ENCODE results near the gene CCT3. TPM values are rescaled to one million over a fixed set of nuclear protein-coding genes. Genes with fewer than 3 reads are reported as not detected.
"Not testable (repeated sequence)": the region's sequence is repeated elsewhere in the genome, so short reads cannot be mapped to it uniquely, and the experiment has no call there.

The CCT3 gene
- total RNA-seq, 1 donor from 2014 or later = 623 TPM

DNA sequence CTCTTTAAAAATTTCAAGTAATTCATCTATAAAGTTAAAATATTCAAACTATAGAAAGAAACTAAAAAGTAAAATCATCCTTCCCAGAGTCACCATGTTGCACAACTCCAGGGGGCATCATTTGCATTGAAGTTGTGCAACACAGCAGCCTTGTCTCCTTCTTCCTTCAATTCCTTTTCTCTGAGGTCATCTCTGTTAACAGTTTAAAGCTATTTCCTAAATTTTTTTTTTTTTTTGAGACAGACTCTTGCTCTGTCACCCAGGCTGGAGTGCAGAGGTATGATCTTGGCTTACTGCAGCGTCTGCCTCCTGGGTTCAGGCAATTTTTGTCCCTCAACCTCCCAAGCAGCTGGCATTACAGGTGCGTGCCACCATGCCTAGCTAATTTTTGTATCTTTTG, 38.1 kb upstream of the CCT3 start:
- H3K27ac Mint-ChIP-seq = no peak overlapping the region

DNA sequence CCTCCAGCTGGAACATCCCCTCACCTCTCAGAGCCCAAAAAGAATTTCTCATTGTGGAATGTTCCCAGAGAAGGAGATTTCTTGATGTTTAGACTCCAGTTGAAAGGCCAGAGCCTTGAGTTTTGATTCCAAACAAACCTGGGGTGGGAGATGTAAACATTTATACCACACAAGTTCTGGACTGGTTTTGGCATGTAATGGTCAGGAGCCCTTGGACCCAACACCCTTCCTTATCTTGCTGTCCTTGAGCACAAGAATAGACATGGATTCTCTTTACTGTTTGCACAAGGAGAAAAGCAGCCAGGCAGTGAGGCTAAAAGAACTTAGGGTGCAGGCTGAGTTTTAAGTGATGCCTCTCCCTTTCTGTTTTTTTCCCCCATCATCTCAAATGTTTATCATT, 35.5 kb upstream of the CCT3 start:
- Mint-ChIP-seq H3K4me3 (no peak overlapping the region), H3K27ac (no peak overlapping the region), H3K4me1 (peaks cover 6% of the 10 kb centered on the region), H3K27me3 (peaks cover 39% of the 10 kb centered on the region), H3K36me3 (ENCODE audit: low read depth) (no peaks in the 10 kb centered on the region), H3K9me3 (no peaks in the 10 kb centered on the region)
- intact Hi-C loops (cut with micrococcal nuclease) = no loop called here
- no peak for DNase-seq

More for the DNA sequence above, 38.1 kb upstream of the CCT3 start:
- DNase-seq = no peak
- Mint-ChIP-seq H3K4me3 (no peak overlapping the region), H3K4me1 (peaks cover 2% of the 10 kb centered on the region), H3K9me3 (no peaks in the 10 kb centered on the region), H3K36me3 (ENCODE audit: low read depth) (no peaks in the 10 kb centered on the region), H3K27me3 (peaks cover 28% of the 10 kb centered on the region)
- intact Hi-C loops (cut with micrococcal nuclease) = no loop called here

DNA sequence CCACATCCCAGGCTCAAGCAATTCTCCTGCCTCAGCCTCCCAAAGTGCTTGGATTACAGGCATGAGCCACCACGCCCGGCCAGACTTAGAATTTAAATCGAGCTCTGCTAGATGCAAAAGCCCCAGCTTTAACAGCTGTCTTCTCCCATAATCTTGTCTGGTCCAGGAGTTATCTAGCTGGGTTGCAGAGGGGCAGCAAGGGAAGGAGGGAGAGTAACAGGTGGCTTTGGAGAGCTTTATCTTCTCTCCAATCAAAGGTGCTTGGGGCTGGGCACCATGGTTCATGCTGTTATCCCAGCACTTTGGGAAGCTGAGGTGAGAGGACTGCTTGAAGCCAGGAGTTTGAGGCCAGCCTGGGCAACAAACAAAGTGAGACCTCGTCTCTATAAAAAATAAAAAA, 34.8 kb upstream of the CCT3 start:
- intact Hi-C loops (cut with micrococcal nuclease) = no loop called here
- Mint-ChIP-seq H3K27ac (no peak overlapping the region), H3K36me3 (ENCODE audit: low read depth) (no peaks in the 10 kb centered on the region), H3K4me3 (no peak overlapping the region), H3K4me1 (peaks cover 6% of the 10 kb centered on the region), H3K27me3 (peaks cover 45% of the 10 kb centered on the region), H3K9me3 (no peaks in the 10 kb centered on the region)
- DNase-seq = no peak

DNA sequence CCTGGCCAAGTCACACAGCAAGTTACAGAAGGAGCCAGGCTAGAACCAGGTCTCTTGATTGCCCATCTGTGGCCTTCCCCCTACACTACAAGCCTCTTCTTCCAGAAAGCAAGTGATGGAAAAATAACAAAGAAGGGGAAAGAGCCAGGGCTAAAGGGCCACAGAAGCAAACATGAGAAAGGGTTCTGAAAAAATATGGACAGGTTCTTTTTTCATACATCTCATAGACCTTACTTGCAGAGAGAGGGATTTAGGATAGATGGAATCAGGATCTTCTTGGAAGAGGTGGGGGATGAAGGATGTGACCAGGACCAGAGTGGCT, 34.1 kb upstream of the CCT3 start:
- Mint-ChIP-seq H3K36me3 (ENCODE audit: low read depth) (no peaks in the 10 kb centered on the region), H3K27ac (no peak overlapping the region), H3K27me3 (peaks cover 51% of the 10 kb centered on the region), H3K9me3 (no peaks in the 10 kb centered on the region), H3K4me1 (peaks cover 6% of the 10 kb centered on the region), H3K4me3 (no peak overlapping the region)
- intact Hi-C loops (cut with micrococcal nuclease) = no loop called here
- DNase-seq = no peak

DNA sequence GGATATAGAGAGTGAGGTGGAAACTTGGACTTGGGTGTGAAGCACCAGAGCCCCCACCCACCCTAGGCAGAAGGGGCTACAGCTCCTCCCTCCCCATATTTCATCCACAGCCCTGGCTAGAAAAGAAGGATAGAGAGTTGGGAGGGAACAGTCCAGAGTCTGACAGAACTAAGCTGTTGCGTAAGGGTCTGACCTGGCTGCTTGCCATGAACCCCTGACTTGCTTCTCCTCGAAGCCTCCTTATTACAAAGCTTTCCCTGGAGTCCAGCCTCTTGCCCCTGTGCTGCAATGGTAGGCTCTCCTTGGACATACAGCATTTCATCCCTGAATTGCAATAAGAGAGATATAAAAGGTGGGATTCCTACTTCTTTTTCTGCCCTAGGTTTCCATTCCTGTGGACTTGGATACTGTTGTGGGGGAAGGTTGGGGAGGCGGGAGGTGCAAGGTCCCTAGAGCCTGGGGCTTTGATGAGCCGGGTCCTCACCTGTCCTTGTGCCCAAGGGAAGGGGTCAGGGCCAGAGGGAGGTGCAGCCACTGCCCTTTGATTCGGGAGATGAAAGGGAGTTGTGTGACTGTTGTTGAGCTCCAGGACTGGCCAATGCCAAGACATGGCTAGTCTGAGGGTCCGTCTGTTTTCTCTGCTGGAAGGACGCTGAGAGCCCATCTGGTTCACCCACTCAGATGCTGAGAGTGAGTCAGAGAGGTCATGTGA, 33.6 kb upstream of the CCT3 start:
- Mint-ChIP-seq H3K27ac (no peak overlapping the region), H3K4me1 (peaks cover 6% of the 10 kb centered on the region), H3K4me3 (no peak overlapping the region), H3K9me3 (no peaks in the 10 kb centered on the region), H3K36me3 (ENCODE audit: low read depth) (no peaks in the 10 kb centered on the region), H3K27me3 (peaks cover 51% of the 10 kb centered on the region)
- intact Hi-C loops (cut with micrococcal nuclease) = no loop called here
- DNase-seq = no peak

DNA sequence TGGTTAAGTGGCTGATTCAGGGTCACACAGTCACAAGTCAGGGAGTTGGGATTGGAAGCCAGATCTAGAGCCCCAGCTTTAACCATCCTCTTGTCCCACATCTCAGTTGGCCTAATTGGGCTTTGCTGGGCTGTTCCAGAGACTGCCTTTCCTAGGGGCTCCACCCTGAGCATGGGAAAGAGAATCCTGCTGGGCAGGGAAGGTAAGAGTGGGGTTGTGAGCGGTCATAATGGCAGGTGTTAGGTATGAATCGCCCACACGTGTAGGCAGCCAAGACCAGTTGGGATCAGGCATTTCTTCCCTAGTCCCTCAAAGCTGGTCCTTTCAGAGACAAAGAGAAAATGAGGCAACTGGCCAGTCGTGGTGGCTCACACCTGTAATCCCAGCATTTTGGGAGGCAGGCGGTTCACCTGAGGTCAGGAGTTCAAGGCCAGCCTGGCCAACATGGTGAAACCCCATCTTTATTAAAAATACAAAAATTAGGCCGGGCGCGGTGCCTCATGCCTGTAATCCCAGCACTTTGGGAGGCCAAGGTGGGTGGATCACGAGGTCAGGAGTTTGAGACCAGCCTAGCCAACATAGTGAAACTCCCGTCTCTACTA, 31.7 kb upstream of the CCT3 start:
- intact Hi-C loops (cut with micrococcal nuclease); H3K36me3 Mint-ChIP-seq (ENCODE audit: low read depth); H3K9me3 Mint-ChIP-seq; H3K27ac Mint-ChIP-seq; H3K4me3 Mint-ChIP-seq; H3K4me1 Mint-ChIP-seq; DNase-seq: not testable (repeated sequence)
- peaks cover 60% of the 10 kb centered on the region for H3K27me3 Mint-ChIP-seq

DNA sequence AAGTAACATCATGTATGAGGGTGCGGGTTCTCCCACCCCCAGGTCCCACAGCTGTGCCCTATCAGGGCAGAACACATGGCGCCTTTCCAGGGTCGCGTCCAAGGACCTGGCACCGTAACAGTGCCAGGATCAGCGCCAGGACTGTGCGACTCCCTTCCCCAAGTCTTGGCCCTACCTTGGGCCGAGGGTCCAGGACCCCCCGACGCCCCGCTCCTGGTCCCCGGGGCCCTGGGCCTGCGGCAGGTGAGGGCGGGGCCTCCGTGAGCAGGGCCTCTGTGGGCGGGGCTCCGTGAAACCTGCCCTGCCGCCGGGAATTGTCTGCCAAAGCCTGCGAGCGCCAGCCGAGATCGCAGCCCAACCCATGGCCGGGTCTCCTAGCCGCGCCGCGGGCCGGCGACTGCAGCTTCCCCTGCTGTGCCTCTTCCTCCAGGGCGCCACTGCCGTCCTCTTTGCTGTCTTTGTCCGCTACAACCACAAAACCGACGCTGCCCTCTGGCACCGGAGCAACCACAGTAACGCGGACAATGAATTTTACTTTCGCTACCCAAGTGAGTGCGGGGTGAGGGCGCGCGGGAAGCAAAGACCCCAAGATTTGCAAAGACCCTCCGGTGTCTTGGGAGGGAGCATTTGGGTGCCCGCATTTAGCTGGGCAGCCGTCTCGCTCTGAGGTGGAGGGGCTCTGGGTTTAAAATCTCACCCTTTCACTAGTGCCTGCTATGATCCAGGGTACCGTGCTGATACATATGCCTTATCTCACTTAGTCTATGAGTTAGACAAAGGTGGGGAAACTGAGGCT, 31.0 kb upstream of the CCT3 start, which contains the start of gene RHBG:
Gene RHBG (plus strand): TSS at position 323 of the 796 bp plus-strand sequence. CDS start 39 bp downstream, at position 362.
- Mint-ChIP-seq H3K27me3 (peaks cover 63% of the 10 kb centered on the region), H3K27ac (no peak within 1 kb of the TSS), H3K4me3 (peak within 1 kb of the TSS; percentile 37), H3K9me3 (no peaks in the 10 kb centered on the region), H3K4me1 (peaks cover 6% of the 10 kb centered on the region), H3K36me3 (ENCODE audit: low read depth) (no peaks in the 10 kb centered on the region)
- intact Hi-C loops (cut with micrococcal nuclease) = no loop called here
- no peak for DNase-seq

DNA sequence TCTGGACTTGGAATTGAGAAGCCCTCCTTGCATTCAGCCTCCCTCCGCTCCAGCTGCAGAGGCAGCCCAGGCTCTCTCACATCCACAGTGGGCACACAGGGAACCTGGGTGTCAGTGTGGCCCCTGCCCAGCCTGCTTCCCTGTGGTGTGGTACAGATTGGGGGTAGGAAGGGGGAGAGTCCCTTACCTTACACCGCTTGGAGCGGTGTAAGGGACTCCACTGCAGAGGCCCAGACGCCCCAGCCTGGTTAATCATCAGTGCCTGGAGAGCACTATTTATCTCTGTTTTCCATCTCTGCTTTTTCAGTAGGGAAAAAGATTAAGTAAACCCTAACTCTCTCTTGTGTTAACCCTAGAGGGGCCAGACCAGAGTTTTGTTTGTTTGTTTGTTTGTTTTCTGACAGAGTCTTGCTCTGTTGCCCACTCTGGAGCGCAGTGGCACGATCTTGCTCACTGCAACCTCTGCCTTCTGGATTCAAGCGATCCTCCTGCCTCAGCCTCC, 30.1 kb upstream of the CCT3 start:
- intact Hi-C loops (cut with micrococcal nuclease) = no loop called here
- H3K27me3 Mint-ChIP-seq = peaks cover 65% of the 10 kb centered on the region
- peaks cover 6% of the 10 kb centered on the region for H3K4me1 Mint-ChIP-seq
- DNase-seq = no peak
- H3K4me3 Mint-ChIP-seq = no peak overlapping the region
- H3K27ac Mint-ChIP-seq = no peak overlapping the region
- no peaks in the 10 kb centered on the region for H3K36me3 Mint-ChIP-seq (ENCODE audit: low read depth)
- no peaks in the 10 kb centered on the region for H3K9me3 Mint-ChIP-seq

DNA sequence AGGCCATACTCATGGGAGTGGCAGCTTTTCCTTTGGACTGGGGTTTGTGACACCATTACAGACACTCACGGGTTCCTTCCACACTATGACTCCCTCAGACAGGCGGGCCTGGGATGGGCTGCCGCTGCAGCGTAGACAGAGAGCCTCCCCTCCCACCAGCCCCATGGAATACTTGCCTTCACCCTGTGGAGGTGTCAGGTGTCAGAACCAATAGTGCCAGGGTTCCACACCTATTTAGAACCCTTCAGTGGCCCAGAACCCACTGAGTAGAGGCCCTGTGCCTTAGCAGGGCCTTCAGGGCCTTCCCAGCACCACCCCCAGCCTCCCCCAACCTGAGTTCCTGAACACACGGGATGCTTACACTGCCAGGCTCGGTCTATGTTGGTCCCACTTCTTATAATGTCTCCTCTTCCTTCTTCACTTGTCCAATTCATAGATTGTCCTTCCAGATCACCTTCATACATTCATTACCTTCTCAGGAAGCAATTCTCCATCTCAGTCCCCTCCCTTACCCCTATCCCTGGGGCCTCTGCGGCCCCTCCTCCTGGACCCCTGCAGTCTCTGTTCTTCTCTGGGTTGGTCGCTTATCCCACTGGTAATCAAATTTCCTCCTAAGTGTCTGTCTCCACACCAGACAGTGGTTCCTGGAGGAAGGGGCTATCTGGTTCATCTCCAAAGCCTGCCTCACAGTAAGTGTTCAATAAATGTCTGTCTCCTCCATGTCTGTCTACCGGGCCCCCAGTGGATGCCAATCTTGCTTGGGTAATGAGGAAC, 29.5 kb upstream of the CCT3 start:
- H3K9me3 Mint-ChIP-seq = no peaks in the 10 kb centered on the region
- peaks cover 61% of the 10 kb centered on the region for H3K27me3 Mint-ChIP-seq
- DNase-seq = no peak
- H3K27ac Mint-ChIP-seq = no peak overlapping the region
- H3K36me3 Mint-ChIP-seq (ENCODE audit: low read depth) = no peaks in the 10 kb centered on the region
- intact Hi-C loops (cut with micrococcal nuclease) = no loop called here
- no peak overlapping the region for H3K4me3 Mint-ChIP-seq
- peaks cover 6% of the 10 kb centered on the region for H3K4me1 Mint-ChIP-seq

DNA sequence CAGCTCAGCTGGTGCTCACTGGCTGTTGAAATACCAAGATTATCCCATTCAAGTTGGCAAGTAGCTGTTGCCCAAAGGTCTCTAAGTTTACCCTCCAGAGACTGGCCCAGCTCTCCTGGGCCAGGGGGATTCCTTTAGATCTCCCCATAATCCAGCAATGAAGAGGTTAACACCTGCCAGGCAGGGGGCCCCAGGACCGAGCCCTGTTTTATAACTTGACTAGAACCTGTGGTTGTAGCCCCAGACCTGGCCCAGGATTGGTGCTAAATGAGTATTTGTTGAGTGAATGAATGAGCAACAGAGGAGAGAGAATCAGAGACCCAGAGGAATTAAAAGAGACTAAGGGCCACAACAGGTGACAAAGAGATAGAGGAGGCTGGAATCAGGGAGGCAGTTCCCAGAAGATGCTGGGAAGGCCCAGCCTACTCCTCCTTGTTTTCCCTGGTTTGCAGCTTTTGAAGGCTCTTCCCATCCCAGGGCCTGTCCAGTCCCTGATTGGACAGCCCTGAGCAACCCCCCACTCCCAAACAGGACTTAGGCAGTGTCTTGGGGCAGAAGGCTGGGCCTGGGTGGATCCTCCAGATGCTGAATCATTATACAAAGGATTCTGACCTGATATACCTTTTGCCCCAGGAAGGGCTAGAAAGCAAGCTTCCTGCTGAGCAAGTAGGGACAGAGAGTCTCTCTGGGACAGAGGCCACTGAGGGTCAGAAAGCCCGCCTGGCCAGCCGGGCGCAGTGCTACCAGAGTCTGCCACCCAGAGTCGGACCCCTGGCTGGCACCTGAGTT, 28.5 kb upstream of the CCT3 start:
- Mint-ChIP-seq H3K9me3 (no peaks in the 10 kb centered on the region), H3K36me3 (ENCODE audit: low read depth) (no peaks in the 10 kb centered on the region), H3K4me3 (no peak overlapping the region), H3K27ac (no peak overlapping the region), H3K27me3 (peaks cover 52% of the 10 kb centered on the region), H3K4me1 (peaks cover 4% of the 10 kb centered on the region)
- no peak for DNase-seq
- intact Hi-C loops (cut with micrococcal nuclease) = no loop called here

DNA sequence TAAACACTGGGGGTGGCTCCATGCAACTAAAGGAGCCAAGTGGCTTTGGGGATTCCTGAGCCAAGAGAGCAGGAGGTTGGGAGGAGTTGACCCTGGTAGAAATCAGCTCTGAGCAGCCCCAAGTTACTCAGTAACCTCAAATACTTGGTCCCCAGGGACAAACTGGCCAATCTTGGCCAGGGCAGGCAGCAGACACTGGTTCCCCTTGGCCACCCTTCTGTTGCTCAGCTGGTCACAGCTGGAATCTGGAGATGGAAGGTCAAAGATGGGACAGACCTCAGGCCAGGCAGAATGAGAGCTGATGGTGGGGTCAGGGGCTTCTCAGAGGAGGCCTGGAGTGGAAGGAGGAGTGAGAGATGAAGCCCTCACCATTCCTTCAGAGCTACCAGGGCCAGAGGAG, 27.7 kb upstream of the CCT3 start:
- intact Hi-C loops (cut with micrococcal nuclease) = no loop called here
- H3K4me1 Mint-ChIP-seq = peaks cover 4% of the 10 kb centered on the region
- H3K27me3 Mint-ChIP-seq = peaks cover 47% of the 10 kb centered on the region
- no peak overlapping the region for H3K4me3 Mint-ChIP-seq
- no peak overlapping the region for H3K27ac Mint-ChIP-seq
- DNase-seq = no peak
- H3K9me3 Mint-ChIP-seq = no peaks in the 10 kb centered on the region
- no peaks in the 10 kb centered on the region for H3K36me3 Mint-ChIP-seq (ENCODE audit: low read depth)

DNA sequence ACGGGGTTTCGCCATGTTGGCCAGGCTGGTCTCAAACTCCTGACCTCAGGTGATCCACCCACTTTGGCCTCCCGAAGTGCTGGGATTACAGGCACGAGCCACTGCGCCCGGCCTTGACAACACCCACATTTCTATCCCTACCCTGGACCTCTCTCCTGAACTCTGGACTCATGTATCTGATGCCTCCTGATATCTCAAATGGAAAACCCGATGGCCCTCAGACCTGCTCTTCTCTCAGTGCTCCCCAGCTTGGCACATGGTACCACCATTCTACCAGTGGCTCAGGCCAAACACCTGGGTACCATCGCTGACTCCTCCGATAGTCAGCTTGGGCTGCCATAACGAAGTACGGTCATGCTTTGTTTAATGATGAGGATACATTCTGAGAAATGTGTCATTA, 22.4 kb upstream of the CCT3 start:
- Mint-ChIP-seq H3K9me3 (no peaks in the 10 kb centered on the region), H3K27me3 (peaks cover 54% of the 10 kb centered on the region), H3K4me1 (peaks cover 3% of the 10 kb centered on the region), H3K36me3 (ENCODE audit: low read depth) (no peaks in the 10 kb centered on the region), H3K27ac (no peak overlapping the region), H3K4me3 (no peak overlapping the region)
- DNase-seq = no peak
- intact Hi-C loops (cut with micrococcal nuclease) = no loop called here

DNA sequence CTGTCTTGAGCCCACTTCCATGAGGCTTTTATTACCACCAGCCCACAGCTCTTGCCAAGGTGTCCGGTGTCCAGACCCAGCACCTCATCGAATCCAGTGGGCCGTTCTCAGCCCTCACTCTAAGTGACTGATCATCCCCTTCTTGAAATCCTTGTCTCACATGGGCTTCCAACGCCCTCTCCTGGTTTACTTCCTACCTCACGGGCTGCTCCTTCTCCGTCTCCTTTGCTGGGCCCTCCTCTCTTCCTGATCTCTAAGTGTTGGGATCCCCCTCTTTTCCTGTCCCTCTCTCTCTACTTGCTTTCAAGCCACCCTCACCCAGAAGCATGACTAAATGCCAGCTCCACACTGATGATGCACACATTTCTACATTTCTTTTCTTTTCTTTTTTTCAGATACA, 21.9 kb upstream of the CCT3 start:
- DNase-seq = no peak
- peaks cover 51% of the 10 kb centered on the region for H3K27me3 Mint-ChIP-seq
- H3K27ac Mint-ChIP-seq = no peak overlapping the region
- no peak overlapping the region for H3K4me3 Mint-ChIP-seq
- H3K9me3 Mint-ChIP-seq = no peaks in the 10 kb centered on the region
- peaks cover 3% of the 10 kb centered on the region for H3K4me1 Mint-ChIP-seq
- H3K36me3 Mint-ChIP-seq (ENCODE audit: low read depth) = no peaks in the 10 kb centered on the region
- intact Hi-C loops (cut with micrococcal nuclease) = no loop called here

Measured in activated CD4-positive, alpha-beta T cell treated with anti-CD3 and anti-CD28 coated beads, Interleukin-2, amount 10 ng/mL, durations not matched to agents 24 days and 14 days (primary cell).